Retina (tissue), 1 donor: ENCODE results near the gene FALEC.
"Not testable (repeated sequence)": the region's sequence is repeated elsewhere in the genome, so short reads cannot be mapped to it uniquely, and the experiment has no call there.

Source experiments
- DNase-seq: peaks from one replicate; pipeline ENCODE4 v3.0.0-alpha.2; 2016

FALEC gene

DNA sequence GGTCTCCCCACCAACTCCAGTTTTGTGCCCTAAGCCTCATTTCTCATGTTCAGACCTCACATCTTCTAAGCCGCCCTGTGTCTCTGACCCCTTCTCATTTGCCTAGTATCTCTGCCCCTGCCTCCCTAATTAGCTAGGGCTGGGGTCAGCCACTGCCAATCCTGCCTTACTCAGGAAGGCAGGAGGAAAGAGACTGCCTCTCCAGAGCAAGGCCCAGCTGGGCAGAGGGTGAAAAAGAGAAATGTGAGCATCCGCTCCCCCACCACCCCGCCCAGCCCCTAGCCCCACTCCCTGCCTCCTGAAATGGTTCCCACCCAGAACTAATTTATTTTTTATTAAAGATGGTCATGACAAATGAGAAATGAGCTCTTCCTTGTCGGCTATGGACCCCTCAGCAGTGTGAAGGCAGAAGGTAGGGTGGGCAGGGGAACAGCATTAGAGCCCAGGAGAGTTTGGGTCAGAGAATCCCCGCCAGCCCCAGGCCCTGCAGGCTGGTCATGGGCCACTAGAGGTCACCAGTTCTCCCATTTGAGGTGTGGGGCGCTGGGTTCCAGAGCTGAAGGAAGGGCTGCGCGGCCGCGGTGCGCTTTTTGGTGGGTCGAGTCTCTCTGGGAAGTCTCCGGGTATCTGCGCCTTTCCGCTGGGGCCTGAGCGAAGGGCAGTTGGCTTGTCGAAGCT, 45.2 kb downstream of the FALEC start:
- peak; percentile 95 for DNase-seq

DNA sequence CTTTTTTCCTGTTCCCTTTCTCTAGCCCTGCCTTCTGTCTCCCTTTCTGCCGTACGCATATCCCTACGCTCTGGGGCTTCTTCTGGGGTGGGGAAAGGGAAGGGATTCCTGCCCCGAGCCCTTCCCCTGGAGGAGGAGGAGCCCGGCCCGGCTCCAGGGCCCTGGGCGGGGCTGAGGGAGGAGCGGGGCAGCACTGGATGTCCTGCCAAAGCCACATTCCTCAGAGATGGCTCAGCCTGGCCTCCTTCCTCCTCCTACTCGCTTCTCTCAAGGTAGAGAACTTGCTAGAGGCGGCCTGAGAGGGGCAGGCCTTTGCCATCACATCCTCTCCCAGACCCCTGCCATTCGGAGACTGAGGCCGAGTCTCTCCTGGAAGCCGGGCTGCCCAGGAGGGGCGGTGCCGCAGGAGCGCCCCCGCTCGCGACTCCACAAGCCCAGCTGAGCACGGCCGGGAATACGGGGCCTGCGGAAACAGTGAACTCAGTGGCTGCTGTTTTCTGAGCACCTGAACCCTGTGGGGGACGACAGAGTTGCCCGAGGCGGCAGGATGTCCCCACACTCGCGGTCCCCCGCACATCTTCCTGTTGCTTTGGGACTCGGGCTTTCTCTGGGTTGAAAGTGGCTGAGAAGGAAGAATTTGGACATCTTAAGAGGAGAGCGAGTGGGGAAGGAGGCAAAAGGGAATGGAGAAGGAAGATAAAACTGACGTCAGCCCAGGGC, 45.9 kb downstream of the FALEC start:
- DNase-seq = peak; percentile 94

- DNase-seq = peak; percentile 80
Observed at GRCh38 chr1:150561974-150562445, 46.5 kb downstream of the FALEC start.

GRCh38 chr1:150562446-150563339, 47.1 kb downstream of the FALEC start:
- DNase-seq = no peak

GRCh38 chr1:150563340-150564038, 47.9 kb downstream of the FALEC start:
- DNase-seq = no peak

DNA sequence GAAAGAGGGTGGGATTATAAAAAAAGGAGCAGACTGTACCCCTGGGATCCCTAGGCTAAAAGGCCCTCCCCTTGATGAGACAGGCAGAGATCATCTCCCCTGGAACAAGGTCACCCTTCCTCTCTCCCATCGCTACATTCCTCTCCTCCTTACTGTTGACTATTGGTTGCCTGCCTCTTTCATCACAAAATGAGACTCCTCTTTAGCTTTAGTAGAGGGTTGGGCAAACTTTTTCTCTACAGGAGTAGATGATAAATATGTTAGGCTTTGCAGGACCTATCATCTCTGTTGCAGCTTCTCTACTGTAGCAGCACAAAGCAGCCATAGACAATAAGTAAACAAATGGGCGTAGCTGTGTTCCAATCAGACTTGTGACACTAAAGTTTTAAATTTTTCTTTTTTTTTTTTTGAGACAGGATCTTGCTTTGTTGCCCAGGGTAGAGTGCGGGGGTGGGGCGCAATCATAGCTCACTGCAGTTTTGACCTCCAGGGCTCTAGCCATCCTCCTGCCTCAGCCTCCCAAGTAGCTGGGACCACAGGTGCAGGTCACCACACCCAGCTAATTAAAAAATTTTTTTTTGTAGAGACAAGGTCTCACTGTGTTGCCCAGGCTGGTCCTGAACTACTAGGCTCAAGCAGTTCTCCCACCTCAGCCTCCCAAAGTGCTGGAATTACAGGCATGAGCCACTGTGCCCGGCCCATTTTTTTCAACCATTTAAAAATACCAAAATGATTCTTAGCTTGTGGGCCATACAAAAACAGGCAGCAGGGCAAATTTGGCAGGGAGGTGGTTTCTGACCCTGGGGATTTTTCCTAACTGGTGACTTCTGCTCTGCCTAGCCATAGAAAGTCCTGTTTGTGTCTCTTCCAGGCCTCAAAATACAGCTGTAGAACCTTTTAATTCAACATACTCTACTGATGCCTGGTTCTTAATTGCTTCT, 48.8 kb downstream of the FALEC start:
- DNase-seq = no peak

GRCh38 chr1:150565240-150565991, 49.9 kb downstream of the FALEC start:
- not testable (repeated sequence) for DNase-seq

GRCh38 chr1:150566589-150567340, 51.2 kb downstream of the FALEC start:
- DNase-seq = no peak

DNA sequence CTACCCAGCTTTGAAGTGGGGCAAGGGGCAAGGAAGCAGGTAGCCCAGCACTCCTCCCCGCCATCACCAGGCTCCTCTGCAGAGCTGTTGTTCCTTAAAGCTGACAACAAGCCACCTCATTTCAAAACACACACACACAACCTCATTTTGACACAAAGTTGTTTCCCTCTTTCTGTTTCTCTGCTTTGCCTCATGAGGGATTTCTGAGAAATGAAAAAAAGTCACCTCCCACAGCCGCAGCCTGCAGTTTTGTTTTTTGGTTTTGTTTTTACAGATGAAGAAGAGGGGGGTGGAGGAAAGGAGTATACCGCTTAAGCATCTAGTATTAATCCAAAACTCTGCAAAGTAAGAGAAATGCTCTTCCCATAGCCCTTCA, 51.8 kb downstream of the FALEC start:
- DNase-seq = no peak

- peak; percentile 85 for DNase-seq
Observed at GRCh38 chr1:150567717-150568593, 52.4 kb downstream of the FALEC start.

GRCh38 chr1:150568594-150568966, 53.0 kb downstream of the FALEC start:
- DNase-seq = no peak

GRCh38 chr1:150572918-150573647, 57.5 kb downstream of the FALEC start:
- no peak for DNase-seq

- DNase-seq = not testable (repeated sequence)
Observed at GRCh38 chr1:150573648-150574071, 58.1 kb downstream of the FALEC start.

- DNase-seq = no peak
Observed at GRCh38 chr1:150574260-150575071, 58.9 kb downstream of the FALEC start.

DNA sequence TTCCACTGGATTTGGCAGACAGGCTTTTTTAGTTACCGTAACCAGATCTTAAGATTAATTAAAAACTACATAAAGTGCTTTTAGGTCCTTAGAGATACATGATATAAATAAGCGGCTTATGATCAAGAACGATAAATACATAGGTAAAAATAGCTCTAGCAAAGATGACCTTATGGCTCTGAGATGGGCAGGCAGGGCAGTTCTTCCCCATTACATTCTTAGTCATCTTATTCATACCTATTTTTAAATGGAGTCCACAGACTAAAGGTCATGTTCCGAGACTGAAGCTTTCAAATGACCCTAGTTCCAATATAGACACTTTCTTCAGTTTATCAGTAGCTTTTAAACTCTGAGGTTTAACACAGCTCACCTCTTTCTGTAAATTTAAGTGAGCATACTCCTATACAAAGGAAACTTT, 59.5 kb downstream of the FALEC start:
- no peak for DNase-seq

GRCh38 chr1:150575518-150576366, 60.2 kb downstream of the FALEC start:
- DNase-seq = no peak
